ENCODE data around the gene BANF2. TPM values are rescaled to one million over a fixed set of nuclear protein-coding genes. Genes with fewer than 3 reads are reported as not detected.

BANF2 gene
- total and polyA plus RNA-seq, 4 donors: not detected

GRCh38 chr20:17683218-17684076 lies 16.3 kb upstream of the BANF2 start:
- Histone ChIP-seq H3K4me1 (ENCODE audit: control insufficient read depth in 1 of 2, insufficient read depth in 2 of 2, low read length in 2 of 2) (no peaks in the 10 kb centered on the region), H3K9me3 (ENCODE audit: control insufficient read depth, low read length) (peaks cover 1% of the 10 kb centered on the region), H3K36me3 (ENCODE audit: control insufficient read depth in 1 of 2, insufficient read depth in 2 of 2, low read length in 1 of 2) (no peaks in the 10 kb centered on the region), H3K4me3 (ENCODE audit: low read length in 2 of 2) (no peak overlapping the region), H3K27ac (ENCODE audit: low read depth in 1 of 2, low read length in 2 of 2) (no peak overlapping the region), H3K27me3 (ENCODE audit: control insufficient read depth in 1 of 2, insufficient read depth in 2 of 2, low read length in 1 of 2) (no peaks in the 10 kb centered on the region)
- ATAC-seq (ENCODE audit: low FRiP score) (no peak), DNase-seq (no peak)
- intact Hi-C loops (cut with DNase I): loop anchor here (5.0 kb wide), 5 partner anchors 114 to 284 kb away; partner anchors contain the start of genes MGME1 (in 1 of the 2) and SNX5 (in 1 of the 2)
- WGBS, 2 donors: 55 to 67% methylated on average over 10 of the region's 10 CpGs

DNA sequence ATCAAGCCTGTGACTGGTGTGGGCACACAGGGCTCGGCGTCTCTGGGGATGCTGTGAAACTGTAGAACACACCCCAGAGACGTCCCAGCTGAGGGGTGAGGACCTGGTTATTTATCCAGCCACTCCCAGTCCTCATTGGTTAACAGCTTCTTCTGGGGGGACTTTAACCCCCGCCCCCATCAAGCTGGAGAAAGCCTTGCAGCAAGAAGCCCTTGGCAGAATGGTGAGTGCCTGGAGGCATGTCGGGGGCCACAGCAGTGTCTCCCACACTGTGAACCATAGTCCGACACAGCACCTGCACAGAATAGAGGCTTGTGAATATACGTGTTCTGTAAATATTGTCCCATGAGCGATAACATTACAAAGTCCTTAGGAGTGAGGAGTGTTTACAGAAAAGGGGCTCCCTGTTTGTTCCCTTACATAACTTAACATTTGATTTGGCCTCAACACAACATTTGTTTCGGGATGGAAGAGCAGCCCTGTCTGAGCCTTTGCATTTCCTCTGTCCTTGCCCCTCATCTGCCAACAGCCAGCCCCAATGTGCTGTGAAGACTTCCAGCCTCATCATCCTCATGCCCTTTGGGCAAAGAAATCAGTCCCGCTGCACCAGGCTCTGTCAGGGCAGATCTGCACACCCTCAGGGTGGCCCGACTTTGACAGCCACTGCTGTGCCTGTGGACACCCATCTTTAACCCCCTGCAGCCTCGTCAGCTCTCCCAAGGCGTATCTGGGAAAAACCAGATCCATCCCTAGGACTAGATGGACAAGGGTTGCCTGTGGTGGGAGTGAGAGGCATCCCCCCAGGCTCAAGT lies 15.5 kb upstream of the BANF2 start:
- 90 to 95% methylated on average over 13 of the region's 13 CpGs for WGBS, 2 donors
- H3K4me1 ChIP-seq (ENCODE audit: control insufficient read depth in 1 of 2, insufficient read depth in 2 of 2, low read length in 2 of 2): no peaks in the 10 kb centered on the region
- no peak overlapping the region for H3K27ac ChIP-seq (ENCODE audit: low read depth in 1 of 2, low read length in 2 of 2)
- H3K36me3 ChIP-seq (ENCODE audit: control insufficient read depth in 1 of 2, insufficient read depth in 2 of 2, low read length in 1 of 2): no peaks in the 10 kb centered on the region
- H3K9me3 ChIP-seq (ENCODE audit: control insufficient read depth, low read length): peaks cover 1% of the 10 kb centered on the region
- H3K27me3 ChIP-seq (ENCODE audit: control insufficient read depth in 1 of 2, insufficient read depth in 2 of 2, low read length in 1 of 2): no peaks in the 10 kb centered on the region
- intact Hi-C loops (cut with DNase I): loop anchor here (5.0 kb wide), 5 partner anchors 113 to 283 kb away; partner anchors contain the start of genes MGME1 (in 1 of the 2) and SNX5 (in 1 of the 2)
- no peak for DNase-seq
- ATAC-seq (ENCODE audit: low FRiP score): no peak
- no peak overlapping the region for H3K4me3 ChIP-seq (ENCODE audit: low read length in 2 of 2)

GRCh38 chr20:17685168-17685567 lies 14.6 kb upstream of the BANF2 start:
- peaks cover 1% of the 10 kb centered on the region for H3K9me3 ChIP-seq (ENCODE audit: control insufficient read depth, low read length)
- H3K4me1 ChIP-seq (ENCODE audit: control insufficient read depth in 1 of 2, insufficient read depth in 2 of 2, low read length in 2 of 2): no peaks in the 10 kb centered on the region
- no peak overlapping the region for H3K27ac ChIP-seq (ENCODE audit: low read depth in 1 of 2, low read length in 2 of 2)
- no peak overlapping the region for H3K4me3 ChIP-seq (ENCODE audit: low read length in 2 of 2)
- WGBS, 2 donors: 80 to 88% methylated on average over 1 of the region's 1 CpG
- H3K27me3 ChIP-seq (ENCODE audit: control insufficient read depth in 1 of 2, insufficient read depth in 2 of 2, low read length in 1 of 2): no peaks in the 10 kb centered on the region
- DNase-seq: no peak
- no peaks in the 10 kb centered on the region for H3K36me3 ChIP-seq (ENCODE audit: control insufficient read depth in 1 of 2, insufficient read depth in 2 of 2, low read length in 1 of 2)
- intact Hi-C loops (cut with DNase I): no loop called here
- no peak for ATAC-seq (ENCODE audit: low FRiP score)

GRCh38 chr20:17687800-17688199 lies 12.0 kb upstream of the BANF2 start:
- intact Hi-C loops (cut with DNase I): no loop called here
- no peak for ATAC-seq (ENCODE audit: low FRiP score)

DNA sequence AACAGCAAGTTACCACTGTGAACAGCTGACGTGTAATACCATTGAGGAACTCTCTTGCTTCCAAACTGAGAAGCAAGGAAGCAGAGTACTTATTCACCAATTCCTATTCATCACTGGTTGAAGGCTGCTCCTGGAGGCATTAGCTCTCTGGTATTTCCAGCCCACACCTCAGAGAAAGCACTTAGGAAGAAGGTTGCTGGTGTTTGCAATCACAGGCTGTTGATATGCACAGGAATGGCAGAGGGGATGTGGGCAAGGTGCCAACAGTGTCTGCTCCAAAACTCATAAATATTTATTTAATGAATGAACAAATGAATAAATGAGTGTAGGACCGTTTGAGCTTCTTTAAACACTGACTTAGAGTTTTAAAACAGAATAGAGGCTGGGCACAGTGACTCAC lies 10.8 kb upstream of the BANF2 start:
- ATAC-seq (ENCODE audit: low FRiP score) (no peak), DNase-seq (no peak)
- H3K27ac ChIP-seq (ENCODE audit: low read depth in 1 of 2, low read length in 2 of 2): no peak overlapping the region
- 38 to 41% methylated on average over 2 of the region's 2 CpGs for WGBS, 2 donors
- no peaks in the 10 kb centered on the region for H3K4me1 ChIP-seq (ENCODE audit: control insufficient read depth in 1 of 2, insufficient read depth in 2 of 2, low read length in 2 of 2)
- intact Hi-C loops (cut with DNase I): no loop called here
- no peak overlapping the region for H3K4me3 ChIP-seq (ENCODE audit: low read length in 2 of 2)
- H3K27me3 ChIP-seq (ENCODE audit: control insufficient read depth in 1 of 2, insufficient read depth in 2 of 2, low read length in 1 of 2): no peaks in the 10 kb centered on the region
- H3K36me3 ChIP-seq (ENCODE audit: control insufficient read depth in 1 of 2, insufficient read depth in 2 of 2, low read length in 1 of 2): no peaks in the 10 kb centered on the region
- peaks cover 3% of the 10 kb centered on the region for H3K9me3 ChIP-seq (ENCODE audit: control insufficient read depth, low read length)

More at GRCh38 chr20:17687800-17688199, 12.0 kb upstream of the BANF2 start:
- no peak for DNase-seq
- H3K27me3 ChIP-seq (ENCODE audit: control insufficient read depth in 1 of 2, insufficient read depth in 2 of 2, low read length in 1 of 2): no peaks in the 10 kb centered on the region
- 87 to 94% methylated on average over 3 of the region's 3 CpGs for WGBS, 2 donors
- no peak overlapping the region for H3K4me3 ChIP-seq (ENCODE audit: low read length in 2 of 2)
- no peaks in the 10 kb centered on the region for H3K4me1 ChIP-seq (ENCODE audit: control insufficient read depth in 1 of 2, insufficient read depth in 2 of 2, low read length in 2 of 2)
- no peaks in the 10 kb centered on the region for H3K36me3 ChIP-seq (ENCODE audit: control insufficient read depth in 1 of 2, insufficient read depth in 2 of 2, low read length in 1 of 2)
- H3K9me3 ChIP-seq (ENCODE audit: control insufficient read depth, low read length): peaks cover 3% of the 10 kb centered on the region
- H3K27ac ChIP-seq (ENCODE audit: low read depth in 1 of 2, low read length in 2 of 2): no peak overlapping the region

GRCh38 chr20:17690144-17690543 lies 9.6 kb upstream of the BANF2 start:
- Histone ChIP-seq H3K27ac (ENCODE audit: low read depth in 1 of 2, low read length in 2 of 2) (no peak overlapping the region), H3K9me3 (ENCODE audit: control insufficient read depth, low read length) (peaks cover 3% of the 10 kb centered on the region), H3K36me3 (ENCODE audit: control insufficient read depth in 1 of 2, insufficient read depth in 2 of 2, low read length in 1 of 2) (no peaks in the 10 kb centered on the region), H3K4me1 (ENCODE audit: control insufficient read depth in 1 of 2, insufficient read depth in 2 of 2, low read length in 2 of 2) (no peaks in the 10 kb centered on the region), H3K27me3 (ENCODE audit: control insufficient read depth in 1 of 2, insufficient read depth in 2 of 2, low read length in 1 of 2) (no peaks in the 10 kb centered on the region), H3K4me3 (ENCODE audit: low read length in 2 of 2) (no peak overlapping the region)
- intact Hi-C loops (cut with DNase I): no loop called here
- WGBS, 2 donors: 83 to 92% methylated on average over 2 of the region's 2 CpGs
- DNase-seq (no peak), ATAC-seq (ENCODE audit: low FRiP score) (no peak)

- DNase-seq (no peak), ATAC-seq (ENCODE audit: low FRiP score) (no peak)
- Histone ChIP-seq H3K4me3 (ENCODE audit: low read length in 2 of 2) (no peak overlapping the region), H3K36me3 (ENCODE audit: control insufficient read depth in 1 of 2, insufficient read depth in 2 of 2, low read length in 1 of 2) (no peaks in the 10 kb centered on the region), H3K4me1 (ENCODE audit: control insufficient read depth in 1 of 2, insufficient read depth in 2 of 2, low read length in 2 of 2) (no peaks in the 10 kb centered on the region), H3K27me3 (ENCODE audit: control insufficient read depth in 1 of 2, insufficient read depth in 2 of 2, low read length in 1 of 2) (no peaks in the 10 kb centered on the region), H3K27ac (ENCODE audit: low read depth in 1 of 2, low read length in 2 of 2) (no peak overlapping the region), H3K9me3 (ENCODE audit: control insufficient read depth, low read length) (peaks cover 2% of the 10 kb centered on the region)
- intact Hi-C loops (cut with DNase I): no loop called here
- 85% methylated on average over 2 of the region's 2 CpGs for WGBS, 2 donors
These were observed 8.0 kb upstream of the BANF2 start for GRCh38 chr20:17691758-17692157.

- DNase-seq: no peak
- Histone ChIP-seq H3K27ac (ENCODE audit: low read depth in 1 of 2, low read length in 2 of 2) (no peak overlapping the region), H3K4me1 (ENCODE audit: control insufficient read depth in 1 of 2, insufficient read depth in 2 of 2, low read length in 2 of 2) (no peaks in the 10 kb centered on the region), H3K27me3 (ENCODE audit: control insufficient read depth in 1 of 2, insufficient read depth in 2 of 2, low read length in 1 of 2) (no peaks in the 10 kb centered on the region), H3K9me3 (ENCODE audit: control insufficient read depth, low read length) (peaks cover 2% of the 10 kb centered on the region), H3K4me3 (ENCODE audit: low read length in 2 of 2) (no peak overlapping the region), H3K36me3 (ENCODE audit: control insufficient read depth in 1 of 2, insufficient read depth in 2 of 2, low read length in 1 of 2) (no peaks in the 10 kb centered on the region)
- WGBS, 2 donors: 1 to 10% methylated on average over 18 of the region's 18 CpGs
- intact Hi-C loops (cut with DNase I): no loop called here
- ATAC-seq (ENCODE audit: low FRiP score): no peak
These were observed 6.2 kb upstream of the BANF2 start for GRCh38 chr20:17693444-17694001.
